HepG2 (cell line): ENCODE data around the gene COL5A2.

Source experiments
- CEBPB ChIP-seq: IDR thresholded peaks from 2 replicates; pipeline ENCODE4 v1.6.1; 2011; ENCODE audit warnings: low read depth, low read length, improper control_type of control experiment, borderline replicate concordance
- CTCF ChIP-seq: sonication (generic); formaldehyde crosslinking; IDR thresholded peaks from 2 replicates; pipeline ENCODE4 v1.5.0; 2020; ENCODE audit warnings: mild to moderate bottlenecking, missing genetic modification reagents, moderate library complexity
- PHF21A ChIP-seq: sonication (generic); formaldehyde crosslinking; IDR thresholded peaks from 2 replicates; pipeline ENCODE4 v1.5.0; 2020; ENCODE audit warnings: mild to moderate bottlenecking, missing genetic modification reagents
- ZNF501 ChIP-seq: sonication (generic); formaldehyde crosslinking; IDR thresholded peaks from 2 replicates; pipeline ENCODE4 v1.5.1; 2020; ENCODE audit warnings: mild to moderate bottlenecking, moderate library complexity, missing genetic modification reagents
- ZNF841 ChIP-seq: sonication (generic); formaldehyde crosslinking; IDR thresholded peaks from 2 replicates; pipeline ENCODE4 v1.8.1; 2023; ENCODE audit warnings: missing genetic modification reagents, borderline replicate concordance
- ZUFSP ChIP-seq: sonication (generic); formaldehyde crosslinking; IDR thresholded peaks from 2 replicates; pipeline ENCODE4 v1.9.0; 2021; ENCODE audit warnings: missing genetic modification reagents, mild to moderate bottlenecking, borderline replicate concordance

- no peak for TF ChIP-seq ZNF841 (CRISPR knock-in tag)
- no peak for TF ChIP-seq ZUFSP (CRISPR knock-in tag)
- TF ChIP-seq ZNF501 (CRISPR knock-in tag), result no peak
- no peak for TF ChIP-seq CEBPB
- no peak for TF ChIP-seq CTCF (CRISPR knock-in tag)
- no peak for TF ChIP-seq PHF21A
Measured at GRCh38 chr2:189161894-189162293, 17.7 kb downstream of the COL5A2 start.
